Measurements from ENCODE around the gene CDH13.

GRCh38 chr16:83137894-83138293, 511.1 kb downstream of the CDH13 start:
- TF ChIP-seq PKNOX1 (IDR thresholded peaks at IDR 0.05) (no peak), SMARCE1 (IDR thresholded peaks at IDR 0.05) (no peak), FOXM1 (IDR thresholded peaks at IDR 0.05; ENCODE audit: low read depth) (no peak), FOXM1 (CRISPR knock-in tag; IDR thresholded peaks at IDR 0.05; ENCODE audit: low read depth) (no peak), FOS (IDR thresholded peaks at IDR 0.05; ENCODE audit: extremely low read depth, insufficient read length) (no peak), RBM39 (optimal IDR thresholded peaks at IDR 0.05; ENCODE audit: low read depth, low read length) (no peak), STAG1 (CRISPR knock-in tag; IDR thresholded peaks at IDR 0.05; ENCODE audit: borderline replicate concordance) (no peak)

All from K562 (cell line).